ENCODE measurements around the gene MAPK8.

The MAPK8 gene

GRCh38 chr10:48445932-48446331 is 139.5 kb downstream of the MAPK8 start:
- Histone ChIP-seq H3K27me3 (ENCODE audit: insufficient read depth, poor library complexity, severe bottlenecking) (no peaks in the 10 kb centered on the region), H3K27ac (replicated peaks) (no peak overlapping the region), H3K4me3 (replicated peaks; ENCODE audit: insufficient read depth, low read length) (no peak overlapping the region)
- DNase-seq (ENCODE audit: low read depth in 1 of 2, low spot score in 1 of 2) = no peak
- TF ChIP-seq GABPA (IDR thresholded peaks at IDR 0.05; ENCODE audit: low read depth) (no peak), POLR2AphosphoS5 (IDR thresholded peaks at IDR 0.05; ENCODE audit: low read depth) (no peak), SPI1 (IDR thresholded peaks at IDR 0.05; ENCODE audit: borderline replicate concordance, low read depth) (no peak)
- TF ChIP-seq, protein P1, sequence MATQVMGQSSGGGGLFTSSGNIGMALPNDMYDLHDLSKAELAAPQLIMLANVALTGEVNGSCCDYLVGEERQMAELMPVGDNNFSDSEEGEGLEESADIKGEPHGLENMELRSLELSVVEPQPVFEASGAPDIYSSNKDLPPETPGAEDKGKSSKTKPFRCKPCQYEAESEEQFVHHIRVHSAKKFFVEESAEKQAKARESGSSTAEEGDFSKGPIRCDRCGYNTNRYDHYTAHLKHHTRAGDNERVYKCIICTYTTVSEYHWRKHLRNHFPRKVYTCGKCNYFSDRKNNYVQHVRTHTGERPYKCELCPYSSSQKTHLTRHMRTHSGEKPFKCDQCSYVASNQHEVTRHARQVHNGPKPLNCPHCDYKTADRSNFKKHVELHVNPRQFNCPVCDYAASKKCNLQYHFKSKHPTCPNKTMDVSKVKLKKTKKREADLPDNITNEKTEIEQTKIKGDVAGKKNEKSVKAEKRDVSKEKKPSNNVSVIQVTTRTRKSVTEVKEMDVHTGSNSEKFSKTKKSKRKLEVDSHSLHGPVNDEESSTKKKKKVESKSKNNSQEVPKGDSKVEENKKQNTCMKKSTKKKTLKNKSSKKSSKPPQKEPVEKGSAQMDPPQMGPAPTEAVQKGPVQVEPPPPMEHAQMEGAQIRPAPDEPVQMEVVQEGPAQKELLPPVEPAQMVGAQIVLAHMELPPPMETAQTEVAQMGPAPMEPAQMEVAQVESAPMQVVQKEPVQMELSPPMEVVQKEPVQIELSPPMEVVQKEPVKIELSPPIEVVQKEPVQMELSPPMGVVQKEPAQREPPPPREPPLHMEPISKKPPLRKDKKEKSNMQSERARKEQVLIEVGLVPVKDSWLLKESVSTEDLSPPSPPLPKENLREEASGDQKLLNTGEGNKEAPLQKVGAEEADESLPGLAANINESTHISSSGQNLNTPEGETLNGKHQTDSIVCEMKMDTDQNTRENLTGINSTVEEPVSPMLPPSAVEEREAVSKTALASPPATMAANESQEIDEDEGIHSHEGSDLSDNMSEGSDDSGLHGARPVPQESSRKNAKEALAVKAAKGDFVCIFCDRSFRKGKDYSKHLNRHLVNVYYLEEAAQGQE (IDR thresholded peaks at IDR 0.05; ENCODE audit: insufficient replicate concordance, low read depth) = no peak
- TF ChIP-seq, protein P2, sequence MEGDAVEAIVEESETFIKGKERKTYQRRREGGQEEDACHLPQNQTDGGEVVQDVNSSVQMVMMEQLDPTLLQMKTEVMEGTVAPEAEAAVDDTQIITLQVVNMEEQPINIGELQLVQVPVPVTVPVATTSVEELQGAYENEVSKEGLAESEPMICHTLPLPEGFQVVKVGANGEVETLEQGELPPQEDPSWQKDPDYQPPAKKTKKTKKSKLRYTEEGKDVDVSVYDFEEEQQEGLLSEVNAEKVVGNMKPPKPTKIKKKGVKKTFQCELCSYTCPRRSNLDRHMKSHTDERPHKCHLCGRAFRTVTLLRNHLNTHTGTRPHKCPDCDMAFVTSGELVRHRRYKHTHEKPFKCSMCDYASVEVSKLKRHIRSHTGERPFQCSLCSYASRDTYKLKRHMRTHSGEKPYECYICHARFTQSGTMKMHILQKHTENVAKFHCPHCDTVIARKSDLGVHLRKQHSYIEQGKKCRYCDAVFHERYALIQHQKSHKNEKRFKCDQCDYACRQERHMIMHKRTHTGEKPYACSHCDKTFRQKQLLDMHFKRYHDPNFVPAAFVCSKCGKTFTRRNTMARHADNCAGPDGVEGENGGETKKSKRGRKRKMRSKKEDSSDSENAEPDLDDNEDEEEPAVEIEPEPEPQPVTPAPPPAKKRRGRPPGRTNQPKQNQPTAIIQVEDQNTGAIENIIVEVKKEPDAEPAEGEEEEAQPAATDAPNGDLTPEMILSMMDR (IDR thresholded peaks at IDR 0.05; ENCODE audit: insufficient read depth, low read length) = no peak

- Histone ChIP-seq H3K27ac (replicated peaks) (no peak overlapping the region), H3K27me3 (ENCODE audit: insufficient read depth, poor library complexity, severe bottlenecking) (no peaks in the 10 kb centered on the region), H3K4me3 (replicated peaks; ENCODE audit: insufficient read depth, low read length) (no peak overlapping the region)
- TF ChIP-seq, protein P2 (IDR thresholded peaks at IDR 0.05; ENCODE audit: insufficient read depth, low read length) = no peak
- TF ChIP-seq, protein P1 (IDR thresholded peaks at IDR 0.05; ENCODE audit: insufficient replicate concordance, low read depth) = no peak
- no peak for TF ChIP-seq GABPA (IDR thresholded peaks at IDR 0.05; ENCODE audit: low read depth)
- no peak for TF ChIP-seq POLR2AphosphoS5 (IDR thresholded peaks at IDR 0.05; ENCODE audit: low read depth)
- no peak for TF ChIP-seq SPI1 (IDR thresholded peaks at IDR 0.05; ENCODE audit: borderline replicate concordance, low read depth)
- no peak for DNase-seq (ENCODE audit: low read depth in 1 of 2, low spot score in 1 of 2)
Observed at GRCh38 chr10:48446785-48447184, 140.3 kb downstream of the MAPK8 start.

DNA sequence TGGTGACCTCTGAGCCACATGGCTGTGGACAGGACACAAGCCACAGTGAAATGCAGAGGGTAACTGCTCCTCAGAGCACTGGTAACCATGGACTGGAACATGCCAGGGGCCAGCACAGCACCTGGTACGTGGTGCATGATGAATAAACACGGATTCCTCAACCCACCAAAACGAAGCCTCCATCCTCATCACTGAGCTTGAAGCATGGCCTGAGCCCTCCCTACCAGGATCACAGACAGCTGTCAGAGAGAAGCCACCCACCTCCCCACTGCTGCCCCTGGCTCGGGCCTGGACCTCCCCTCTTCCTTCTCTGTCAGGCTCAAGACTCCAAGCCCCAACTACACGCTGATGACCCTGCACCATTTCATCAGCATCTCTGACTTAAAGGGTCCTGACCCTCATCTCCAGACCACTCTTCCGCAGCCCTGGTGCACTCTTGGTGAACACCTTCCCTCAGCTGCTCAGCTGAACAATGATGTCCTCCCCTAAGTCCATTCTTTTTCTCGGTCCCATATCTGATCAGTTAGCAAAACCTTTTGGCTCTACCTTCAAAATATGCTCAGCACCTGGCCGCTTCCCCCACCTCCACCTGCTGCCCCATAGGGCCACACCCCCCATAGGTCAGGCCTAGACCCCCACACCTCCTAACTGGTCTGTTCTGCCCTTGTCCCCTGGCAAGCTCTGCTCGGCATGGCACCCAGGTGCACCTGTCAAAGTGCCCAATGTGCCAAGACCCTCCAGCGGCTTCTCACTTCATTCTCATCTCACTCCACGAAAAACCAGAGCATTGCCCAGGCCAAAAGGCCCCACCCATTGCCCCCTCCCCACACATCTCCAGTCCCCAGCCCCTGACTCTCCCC is 141.1 kb downstream of the MAPK8 start:
- Histone ChIP-seq H3K4me3 (replicated peaks; ENCODE audit: insufficient read depth, low read length) (no peak overlapping the region), H3K27me3 (ENCODE audit: insufficient read depth, poor library complexity, severe bottlenecking) (no peaks in the 10 kb centered on the region), H3K27ac (replicated peaks) (no peak overlapping the region)
- no peak for DNase-seq (ENCODE audit: low read depth in 1 of 2, low spot score in 1 of 2)
- TF ChIP-seq, protein P2 (IDR thresholded peaks at IDR 0.05; ENCODE audit: insufficient read depth, low read length) = no peak
- TF ChIP-seq GABPA (IDR thresholded peaks at IDR 0.05; ENCODE audit: low read depth) (no peak), POLR2AphosphoS5 (IDR thresholded peaks at IDR 0.05; ENCODE audit: low read depth) (no peak)
- TF ChIP-seq, protein P1 (IDR thresholded peaks at IDR 0.05; ENCODE audit: insufficient replicate concordance, low read depth) = no peak
